NCI-H2196 treated with DMSO at 0.1 percent for 48 hours (cell line): ENCODE results near the gene FADS6.
"Not testable (repeated sequence)": the region's sequence is repeated elsewhere in the genome, so short reads cannot be mapped to it uniquely, and the experiment has no call there.

Experiments used
- DNase-seq: peaks from one replicate; lab custom pipeline; 2025; ENCODE audit not compliant: unreplicated experiment; lab: John Stamatoyannopoulos, UW

The FADS6 gene

GRCh38 chr17:74870028-74870427 lies 23.4 kb downstream of the FADS6 start:
- DNase-seq, result not testable (repeated sequence)

- no peak for DNase-seq
Observed at GRCh38 chr17:74868908-74869255, 24.6 kb downstream of the FADS6 start.

- DNase-seq, result no peak
Observed at GRCh38 chr17:74868251-74868907, 25.1 kb downstream of the FADS6 start.

GRCh38 chr17:74866198-74866835 lies 27.1 kb downstream of the FADS6 start:
- no peak for DNase-seq

GRCh38 chr17:74865504-74866197 lies 27.8 kb downstream of the FADS6 start:
- no peak for DNase-seq

GRCh38 chr17:74864866-74865395 lies 28.5 kb downstream of the FADS6 start:
- DNase-seq, result no peak

- DNase-seq, result no peak
Observed at GRCh38 chr17:74864297-74864865, 29.1 kb downstream of the FADS6 start.

- DNase-seq, result no peak
Observed at GRCh38 chr17:74863420-74864296, 29.8 kb downstream of the FADS6 start.

- DNase-seq, result no peak
Observed at GRCh38 chr17:74862919-74863318, 30.5 kb downstream of the FADS6 start.

GRCh38 chr17:74862108-74862901 lies 31.1 kb downstream of the FADS6 start:
- no peak for DNase-seq

- no peak for DNase-seq
Observed at GRCh38 chr17:74861662-74862107, 31.7 kb downstream of the FADS6 start.

GRCh38 chr17:74860872-74861661 lies 32.4 kb downstream of the FADS6 start:
- DNase-seq, result no peak

- DNase-seq, result no peak
Observed at GRCh38 chr17:74860229-74860871, 33.1 kb downstream of the FADS6 start.

- no peak for DNase-seq
Observed at GRCh38 chr17:74859459-74860228, 33.8 kb downstream of the FADS6 start, which contains the start of gene GRIN2C. GRIN2C (minus strand) TSS chr17:74859885; CDS start chr17:74855092, 4,793 bp downstream.

- no peak for DNase-seq
Observed at GRCh38 chr17:74858672-74859458, 34.6 kb downstream of the FADS6 start.

GRCh38 chr17:74857191-74857590 lies 36.2 kb downstream of the FADS6 start:
- no peak for DNase-seq

- no peak for DNase-seq
Observed at GRCh38 chr17:74856112-74856511, 37.3 kb downstream of the FADS6 start.
